ENCODE results near the gene MAB21L3. TPM values are rescaled to one million over a fixed set of nuclear protein-coding genes. Genes with fewer than 3 reads are reported as not detected.

Gene MAB21L3
- total RNA-seq, 1 donor from 2014 or later, result not detected

- Mint-ChIP-seq H3K9me3 (no peaks in the 10 kb centered on the region), H3K36me3 (no peaks in the 10 kb centered on the region), H3K27me3 (ENCODE audit: insufficient read depth, low read depth) (no peaks in the 10 kb centered on the region), H3K27ac (no peak overlapping the region), H3K4me1 (no peaks in the 10 kb centered on the region), H3K4me3 (no peak overlapping the region)
- Histone ChIP-seq H3K27me3 (no peaks in the 10 kb centered on the region), H4K20me1 (ENCODE audit: low read depth) (no peaks in the 10 kb centered on the region), H2AFZ (replicated peaks) (no peak overlapping the region), H3K36me3 (no peaks in the 10 kb centered on the region), H3K79me2 (ENCODE audit: low read depth) (no peaks in the 10 kb centered on the region), H3F3A (ENCODE audit: low read depth) (no peaks in the 10 kb centered on the region), H3K4me1 (no peaks in the 10 kb centered on the region), H3K27ac (no peak overlapping the region), H3K9ac (no peak overlapping the region), H3K9me3 (ENCODE audit: low read depth) (no peaks in the 10 kb centered on the region), H3K4me3 (no peak overlapping the region), H3K4me2 (no peak overlapping the region)
- TF ChIP-seq EZH2 (IDR thresholded peaks at IDR 0.05) (no peak), EZH2phosphoT487 (IDR thresholded peaks at IDR 0.05) (no peak), CTCF (IDR thresholded peaks at IDR 0.05) (no peak)
- DNase-seq (ENCODE audit: low spot score), result no peak
These were observed 16.8 kb downstream of the MAB21L3 start for GRCh38 chr1:116127848-116128540.

DNA sequence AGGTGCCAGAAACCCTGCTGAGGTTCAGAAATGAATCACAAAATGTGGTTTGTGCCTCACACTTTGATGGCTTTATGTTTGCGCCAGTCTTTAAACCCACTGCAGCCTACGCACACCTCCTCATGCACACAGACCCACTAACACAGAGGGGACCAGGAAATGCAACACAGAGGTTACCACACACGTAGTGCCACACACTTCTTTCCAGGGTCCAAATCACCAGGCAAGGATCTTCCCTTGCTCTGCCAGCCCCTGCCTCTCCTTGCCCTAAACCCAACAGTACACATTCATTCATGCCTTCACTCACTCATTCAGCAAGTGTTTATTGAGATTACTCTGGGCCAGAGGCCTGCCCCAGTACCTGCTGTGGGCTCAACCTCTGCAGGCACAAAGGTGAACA is 17.5 kb downstream of the MAB21L3 start:
- H4K20me1 ChIP-seq (ENCODE audit: low read depth), result no peaks in the 10 kb centered on the region
- H3K4me1 ChIP-seq, result no peaks in the 10 kb centered on the region
- Mint-ChIP-seq H3K4me1 (no peaks in the 10 kb centered on the region), H3K27me3 (ENCODE audit: insufficient read depth, low read depth) (peaks cover under 1% of the 10 kb centered on the region), H3K9me3 (no peaks in the 10 kb centered on the region), H3K4me3 (no peak overlapping the region), H3K36me3 (no peaks in the 10 kb centered on the region), H3K27ac (no peak overlapping the region)
- H3K4me2 ChIP-seq, result no peak overlapping the region
- H3K27ac ChIP-seq, result no peak overlapping the region
- H3K9me3 ChIP-seq (ENCODE audit: low read depth), result no peaks in the 10 kb centered on the region
- DNase-seq (ENCODE audit: low spot score), result no peak
- H3K9ac ChIP-seq, result no peak overlapping the region
- no peaks in the 10 kb centered on the region for H3K36me3 ChIP-seq
- no peak overlapping the region for H3K4me3 ChIP-seq
- no peak for TF ChIP-seq EZH2 (IDR thresholded peaks at IDR 0.05)
- no peak for TF ChIP-seq CTCF (IDR thresholded peaks at IDR 0.05)
- TF ChIP-seq EZH2phosphoT487 (IDR thresholded peaks at IDR 0.05), result no peak
- H2AFZ ChIP-seq (replicated peaks), result no peak overlapping the region
- no peaks in the 10 kb centered on the region for H3K79me2 ChIP-seq (ENCODE audit: low read depth)
- no peaks in the 10 kb centered on the region for H3F3A ChIP-seq (ENCODE audit: low read depth)
- H3K27me3 ChIP-seq, result no peaks in the 10 kb centered on the region

GRCh38 chr1:116129537-116129936 is 18.3 kb downstream of the MAB21L3 start:
- H3K4me2 ChIP-seq, result no peak overlapping the region
- H3K36me3 Mint-ChIP-seq, result no peaks in the 10 kb centered on the region
- H3K4me1 ChIP-seq, result no peaks in the 10 kb centered on the region
- H3K9ac ChIP-seq, result no peak overlapping the region
- H3F3A ChIP-seq (ENCODE audit: low read depth), result no peaks in the 10 kb centered on the region
- H3K27ac ChIP-seq, result no peak overlapping the region
- no peaks in the 10 kb centered on the region for H3K9me3 Mint-ChIP-seq
- no peak overlapping the region for H3K4me3 ChIP-seq
- no peaks in the 10 kb centered on the region for H3K36me3 ChIP-seq
- H3K27me3 ChIP-seq, result no peaks in the 10 kb centered on the region
- H3K4me3 Mint-ChIP-seq, result no peak overlapping the region
- H2AFZ ChIP-seq (replicated peaks), result no peak overlapping the region
- TF ChIP-seq EZH2 (IDR thresholded peaks at IDR 0.05), result no peak
- TF ChIP-seq CTCF (IDR thresholded peaks at IDR 0.05), result no peak
- TF ChIP-seq EZH2phosphoT487 (IDR thresholded peaks at IDR 0.05), result no peak
- no peak for DNase-seq (ENCODE audit: low spot score)
- no peaks in the 10 kb centered on the region for H4K20me1 ChIP-seq (ENCODE audit: low read depth)
- no peak overlapping the region for H3K27ac Mint-ChIP-seq
- H3K4me1 Mint-ChIP-seq, result no peaks in the 10 kb centered on the region
- H3K9me3 ChIP-seq (ENCODE audit: low read depth), result no peaks in the 10 kb centered on the region
- H3K79me2 ChIP-seq (ENCODE audit: low read depth), result no peaks in the 10 kb centered on the region
- peaks cover 2% of the 10 kb centered on the region for H3K27me3 Mint-ChIP-seq (ENCODE audit: insufficient read depth, low read depth)
